K562 (cell line): ENCODE results near the gene RALY. TPM values are rescaled to one million over a fixed set of nuclear protein-coding genes. Genes with fewer than 3 reads are reported as not detected.

Source experiments
- ATAC-seq: fragments of 200-7000 bp; cut with Tn5 transposase; 3 replicates; pipeline ENCODE4 v1.9.1; 2020; ENCODE audit warnings: moderate library complexity
- BruUV-seq: library from RNA; stranded (reverse); fragments of 400-500 nt; replicated peaks from 2 replicates; lab custom pipeline; 2021; lab: Mats Ljungman, UMichigan
- CTCF ChIA-PET: fragments of 300-600 bp; formaldehyde crosslinking; extraction: SDS; loops from one replicate; lab custom pipeline; 2021; ENCODE audit warnings: low intra/inter-chr PET ratio; lab: Yijun Ruan, JAX
- POLR2A ChIA-PET: fragments of 300-600, 350-650 bp; sonication (Branson Sonifier 250); formaldehyde crosslinking; extraction: SDS; loops from one replicate; lab custom pipeline; 2021; ENCODE audit warnings: antibody characterized with exemption, inconsistent platforms; lab: Yijun Ruan, JAX
- DNase-seq, 4 experiments: peaks; one replicate each; pipeline versions ENCODE4 v3.0.0 to v3.0.0-alpha.2; 2011 to 2018; ENCODE audit warnings: low spot score in 3 of 4, mixed read lengths in 3 of 4; ENCODE audit errors: extremely low read depth in 1 of 4
- FAIRE-seq: peaks from 2 replicates; lab custom pipeline; 2011; peaks lifted over from hg19 to GRCh38; lab: Jason Lieb, UNC
- H2AFZ ChIP-seq: 2 replicates; pipeline ENCODE4 v1.6.0; 2011; ENCODE audit warnings: low read depth, low read length, control low read depth, inconsistent platforms
- H3K27ac ChIP-seq: fragments of 200-600 bp; 3 replicates; pipeline ENCODE4 v1.8.0; 2011; ENCODE audit warnings: low read depth, mild to moderate bottlenecking, control low read depth, inconsistent platforms, low read length, moderate library complexity, mixed read lengths; ENCODE audit errors: extremely low read depth
- H3K27me3 ChIP-seq, 2 experiments: fragments of 300-600 bp in 1 of 2; 2 replicates in 1 of 2; 3 replicates in 1 of 2; pipeline versions ENCODE4 v1.6.0 to v1.8.0; 2011; ENCODE audit warnings: inconsistent platforms in 2 of 2, low read length in 2 of 2, mild to moderate bottlenecking in 1 of 2, mixed read lengths in 1 of 2, moderate library complexity in 1 of 2; ENCODE audit not compliant: control insufficient read depth in 2 of 2, insufficient read depth in 2 of 2
- H3K36me3 ChIP-seq: fragments of 300-600 bp; 3 replicates; pipeline ENCODE4 v1.8.0; 2011; ENCODE audit warnings: mild to moderate bottlenecking, low read length, inconsistent platforms; ENCODE audit not compliant: control insufficient read depth, insufficient read depth
- H3K4me1 ChIP-seq, 2 experiments: fragments of 200-600 bp in 1 of 2; replicated peaks in 1 of 2; 2 replicates in 1 of 2; 3 replicates in 1 of 2; pipeline versions ENCODE4 v1.5.1 to v1.8.0; 2011; ENCODE audit warnings: inconsistent platforms in 2 of 2, low read length in 2 of 2, mild to moderate bottlenecking in 1 of 2, mixed read lengths in 1 of 2, moderate library complexity in 1 of 2; ENCODE audit not compliant: control insufficient read depth in 2 of 2, insufficient read depth in 2 of 2
- H3K4me2 ChIP-seq: 2 replicates; pipeline ENCODE4 v1.6.1; 2011; ENCODE audit warnings: low read length, control low read depth, inconsistent platforms, mixed read lengths; ENCODE audit not compliant: insufficient read depth
- H3K4me3 ChIP-seq: fragments of 200-600 bp; sonication (generic), shearing (Covaris generic); 2 replicates; pipeline ENCODE4 v1.5.1; 2016; ENCODE audit warnings: control low read depth, inconsistent platforms
- H3K79me2 ChIP-seq: fragments of 200-600 bp; 3 replicates; pipeline ENCODE4 v1.8.0; 2011; ENCODE audit warnings: low read length, inconsistent platforms; ENCODE audit not compliant: control insufficient read depth, insufficient read depth
- H3K9ac ChIP-seq, 2 experiments: 2 replicates each; pipeline versions ENCODE4 v1.6.0 to v1.6.1; 2011; ENCODE audit warnings: low read depth in 2 of 2, low read length in 2 of 2, control low read depth in 1 of 2, inconsistent platforms in 1 of 2, mild to moderate bottlenecking in 1 of 2, mixed read lengths in 1 of 2; ENCODE audit not compliant: insufficient read depth in 1 of 2
- H3K9me1 ChIP-seq: one replicate; pipeline ENCODE4 v1.6.0; 2011; ENCODE audit warnings: inconsistent platforms, mild to moderate bottlenecking, low read length, moderate library complexity; ENCODE audit not compliant: control insufficient read depth, insufficient read depth
- H3K9me3 ChIP-seq: replicated peaks from 2 replicates; pipeline ENCODE4 v1.5.1; 2011; ENCODE audit warnings: low read depth, low read length, inconsistent platforms; ENCODE audit not compliant: control insufficient read depth, insufficient read depth
- H4K20me1 ChIP-seq: replicated peaks from 2 replicates; pipeline ENCODE4 v1.6.1; 2011; ENCODE audit warnings: low read length, inconsistent platforms, mixed read lengths; ENCODE audit not compliant: control insufficient read depth, insufficient read depth
- HCFC1 ChIP-seq: IDR thresholded peaks from 2 replicates; pipeline ENCODE4 v1.6.1; 2012; ENCODE audit warnings: low read depth, low read length, improper control_type of control experiment
- HNRNPL ChIP-seq: fragments of 200-400 bp; formaldehyde crosslinking; IDR thresholded peaks from 2 replicates; pipeline ENCODE4 v1.6.1; 2017; ENCODE audit warnings: low read depth, mild to moderate bottlenecking, low read length
- MAFK ChIP-seq: IDR thresholded peaks from 2 replicates; pipeline ENCODE4 v1.6.1; 2011; ENCODE audit warnings: low read length, improper control_type of control experiment
- NFRKB ChIP-seq: fragments of 450-650 bp; IDR thresholded peaks from 2 replicates; pipeline ENCODE4 v1.6.1; 2016; ENCODE audit warnings: low read depth
- ZBTB7A ChIP-seq: IDR thresholded peaks from 2 replicates; pipeline ENCODE4 v1.6.1; 2011; ENCODE audit warnings: low read depth, mild to moderate bottlenecking, low read length, moderate library complexity, borderline replicate concordance; ENCODE audit not compliant: control insufficient read depth
- ZFP36 ChIP-seq: fragments of 150-350 bp; IDR thresholded peaks from 2 replicates; pipeline ENCODE4 v1.6.1; 2018; ENCODE audit warnings: low read length, low read depth; ENCODE audit not compliant: partially characterized antibody
- ZNF589 ChIP-seq: fragments of 200-800 bp; sonication (Bioruptor generic); IDR thresholded peaks from 2 replicates; pipeline ENCODE4 v1.6.1; 2016; ENCODE audit warnings: low read depth, missing genetic modification characterization, missing compliant biosample characterization
- ZSCAN29 ChIP-seq: fragments of 450-650 bp; IDR thresholded peaks from 2 replicates; pipeline ENCODE4 v1.6.1; 2017
- WGBS: fragments of 100-300 bp; shearing (Covaris generic); methylation state at CpG from one replicate; pipeline ENCODE4 v1.1.6; 2016; ENCODE audit warnings: low coverage, mixed read lengths; ENCODE audit not compliant: insufficient coverage; ENCODE audit errors: missing lambda C conversion rate; 5-methylcytosine and 5-hydroxymethylcytosine counted together
- in situ Hi-C: fragments of 300-500 bp; cut with MboI; formaldehyde crosslinking; loops from 4 replicates; pipeline ENCODE4 v1.15.0; 2018; ENCODE audit warnings: inconsistent platforms, mixed read lengths
- intact Hi-C: fragments of 100-400 bp; cut with micrococcal nuclease; formaldehyde crosslinking; loops from 2 replicates; pipeline ENCODE4 v1.14.2; 2022
- polyA plus RNA-seq, 8 experiments: library from polyadenylated mRNA; depleted of rRNA in 4 of 8; stranded (reverse) in 5 of 8; unstranded in 3 of 8; fragments of >200 nt; fragmentation: Nextera tagmentation in 2 of 8; fragmentation: Illumina TruSeq in 1 of 8; extraction: Ambion mirVana in 2 of 8; extraction: Trizol in 1 of 8; gene quantifications; 2 replicates each; pipeline versions ENCODE4 v1.2.1 to v1.2.3, GENCODE V29; 2011 to 2014; ENCODE audit warnings: inconsistent platforms in 1 of 8, missing spikeins in 1 of 8
- total RNA-seq, 7 experiments: library from RNA; depleted of rRNA in 6 of 7; stranded (reverse); fragments of >200 nt in 6 of 7; fragmentation: Illumina TruSeq in 2 of 7; extraction: Trizol in 2 of 7; gene quantifications; 2 replicates each; pipeline versions ENCODE4 v1.2.1 to v1.2.3, GENCODE V29; 2011 to 2021; ENCODE audit warnings: low replicate concordance in 1 of 7
- TF ChIP-seq, protein P1 (sequence below), 2 experiments: fragments of 250-450 bp in 1 of 2; fragments of 450-650 bp in 1 of 2; sonication (Bioruptor Pico) in 1 of 2; IDR thresholded peaks; 2 replicates each; pipeline versions ENCODE4 v1.6.1 to v1.8.0; 2016 to 2021; ENCODE audit warnings: mild to moderate bottlenecking in 2 of 2, moderate library complexity in 2 of 2, missing compliant biosample characterization in 1 of 2, missing genetic modification characterization in 1 of 2
- TF ChIP-seq, protein P2 (sequence below): fragments of 450-650 bp; conservative IDR thresholded peaks from 2 replicates; pipeline ENCODE4 v1.6.1; 2016; ENCODE audit warnings: missing genetic modification characterization, low read depth, mild to moderate bottlenecking, control low read depth, missing compliant biosample characterization
- TF ChIP-seq, protein P3 (sequence below): fragments of 250-450 bp; sonication (Bioruptor Pico); IDR thresholded peaks from 2 replicates; pipeline ENCODE4 v1.8.0; 2022; ENCODE audit warnings: moderate library complexity, mild to moderate bottlenecking, inconsistent platforms
- TF ChIP-seq, protein P4 (sequence below): fragments of 250-450 bp; sonication (Bioruptor Pico); IDR thresholded peaks from 2 replicates; pipeline ENCODE4 v1.4.0; 2020; ENCODE audit warnings: mild to moderate bottlenecking, moderate library complexity, borderline replicate concordance
- TF ChIP-seq, protein P5 (sequence below): sonication (generic); formaldehyde crosslinking; IDR thresholded peaks from 2 replicates; pipeline ENCODE4 v1.8.0; 2022; ENCODE audit warnings: mild to moderate bottlenecking, low read depth, missing genetic modification reagents

The RALY gene
- total and polyA plus RNA-seq, 9 of the 15 experiments (the other 6 are each of a cell fraction or from before 2014, with no cell fraction given): 0.80 to 207 (median 128) TPM

DNA sequence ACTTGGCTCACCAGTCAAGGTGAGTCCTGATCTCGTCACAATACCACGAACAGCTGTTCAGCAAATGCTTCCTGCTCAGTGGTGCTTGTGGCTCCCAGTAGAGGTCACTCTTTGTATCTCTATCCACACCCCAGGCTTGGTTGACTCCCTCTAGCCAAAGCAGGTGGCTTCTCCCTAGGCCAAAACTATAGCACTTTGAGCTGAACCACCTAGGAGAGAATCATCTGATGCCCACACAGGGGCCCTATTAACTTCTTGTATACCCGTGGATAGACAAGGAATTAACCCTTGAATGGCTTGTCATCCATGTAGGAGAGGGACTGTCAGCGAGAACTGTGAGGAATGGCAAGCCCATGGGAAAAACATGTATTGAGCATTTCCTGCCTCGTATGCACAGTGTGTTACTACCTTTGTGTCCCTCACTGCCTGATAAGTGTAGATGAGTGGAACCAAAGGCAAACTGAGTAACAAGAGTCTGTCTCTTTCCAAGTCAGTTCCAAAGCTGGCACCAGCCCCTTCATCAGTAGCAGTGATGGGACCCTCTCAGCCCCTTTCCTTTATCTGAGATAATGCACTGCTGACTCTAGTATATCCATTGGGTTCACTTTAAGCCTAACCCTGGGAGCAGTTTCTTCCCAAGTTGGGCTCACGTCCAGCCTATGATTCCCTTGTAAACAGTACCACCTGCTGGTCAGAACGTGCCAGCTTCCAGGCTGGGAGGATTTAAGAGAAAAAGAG lies 75.8 kb downstream of the RALY start (continued):
- no peak for TF ChIP-seq ZFP36
- TF ChIP-seq, protein P1, sequence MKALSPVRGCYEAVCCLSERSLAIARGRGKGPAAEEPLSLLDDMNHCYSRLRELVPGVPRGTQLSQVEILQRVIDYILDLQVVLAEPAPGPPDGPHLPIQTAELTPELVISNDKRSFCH (CRISPR knock-in tag; IDR thresholded peaks at IDR 0.05): no peak
- TF ChIP-seq, protein P1 (tag; IDR thresholded peaks at IDR 0.05): no peak
- TF ChIP-seq, protein P2, sequence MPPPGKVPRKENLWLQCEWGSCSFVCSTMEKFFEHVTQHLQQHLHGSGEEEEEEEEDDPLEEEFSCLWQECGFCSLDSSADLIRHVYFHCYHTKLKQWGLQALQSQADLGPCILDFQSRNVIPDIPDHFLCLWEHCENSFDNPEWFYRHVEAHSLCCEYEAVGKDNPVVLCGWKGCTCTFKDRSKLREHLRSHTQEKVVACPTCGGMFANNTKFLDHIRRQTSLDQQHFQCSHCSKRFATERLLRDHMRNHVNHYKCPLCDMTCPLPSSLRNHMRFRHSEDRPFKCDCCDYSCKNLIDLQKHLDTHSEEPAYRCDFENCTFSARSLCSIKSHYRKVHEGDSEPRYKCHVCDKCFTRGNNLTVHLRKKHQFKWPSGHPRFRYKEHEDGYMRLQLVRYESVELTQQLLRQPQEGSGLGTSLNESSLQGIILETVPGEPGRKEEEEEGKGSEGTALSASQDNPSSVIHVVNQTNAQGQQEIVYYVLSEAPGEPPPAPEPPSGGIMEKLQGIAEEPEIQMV (tag): no peak

DNA sequence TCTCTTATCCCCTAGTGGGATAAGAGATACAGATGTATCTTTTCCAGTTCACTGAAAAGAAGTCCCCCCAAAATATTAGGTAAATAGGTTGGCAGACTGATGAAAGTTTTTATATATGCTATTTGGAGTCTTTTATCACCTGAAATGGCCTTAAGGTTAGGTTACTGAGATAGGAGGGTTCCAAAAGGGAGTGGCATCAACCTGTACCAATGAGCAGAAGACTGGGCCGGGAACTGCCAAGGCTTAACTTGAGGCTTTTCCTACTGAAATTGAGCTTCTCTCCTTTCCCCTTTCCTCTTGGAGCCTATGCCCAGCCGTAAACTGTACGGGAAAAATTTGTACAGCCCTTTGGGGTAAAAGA lies 76.3 kb downstream of the RALY start:
- in situ Hi-C loops (loop anchor here (10.0 kb wide), 1 partner anchor 145 kb away; no protein-coding TSS in a partner anchor), intact Hi-C loops (loop anchor here (5.0 kb wide), 1 partner anchor 208 kb away; no protein-coding TSS in a partner anchor)
- H3K4me2 ChIP-seq: no peak overlapping the region
- H3K9ac ChIP-seq: no peak overlapping the region
- no TSS peak for BruUV-seq
- no peaks in the 10 kb centered on the region for H3K9me3 ChIP-seq
- H3K27me3 ChIP-seq: no peaks in the 10 kb centered on the region
- no peak overlapping the region for H3K27ac ChIP-seq
- H3K4me1 ChIP-seq: peaks cover 0 to 12% of the 10 kb centered on the region in 2 experiments; a peak in 2 of 5 replicates
- ATAC-seq: no peak
- WGBS: 97% methylated on average over 3 of the region's 3 CpGs
- ChIA-PET POLR2A (interaction anchor here (0.8 kb wide), 1 partner anchor 30 kb away, joined by 4 read pairs; no protein-coding TSS in a partner anchor), CTCF (interaction anchor here (0.6 to 3.4 kb wide), 8 partner anchors 60 to 974 kb away, joined by 3 to 19 read pairs (median 8); no protein-coding TSS in a partner anchor)
- peaks cover 24% of the 10 kb centered on the region for H3K79me2 ChIP-seq
- peaks cover 50% of the 10 kb centered on the region for H3K36me3 ChIP-seq
- FAIRE-seq: peak; percentile 35
- peaks cover 18% of the 10 kb centered on the region for H4K20me1 ChIP-seq
- no peak for DNase-seq
- peaks cover 4% of the 10 kb centered on the region for H3K9me1 ChIP-seq
- H3K4me3 ChIP-seq: no peak overlapping the region
- no peak overlapping the region for H2AFZ ChIP-seq
- TF ChIP-seq, protein P3, sequence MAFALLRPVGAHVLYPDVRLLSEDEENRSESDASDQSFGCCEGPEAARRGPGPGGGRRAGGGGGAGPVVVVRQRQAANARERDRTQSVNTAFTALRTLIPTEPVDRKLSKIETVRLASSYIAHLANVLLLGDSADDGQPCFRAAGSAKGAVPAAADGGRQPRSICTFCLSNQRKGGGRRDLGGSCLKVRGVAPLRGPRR (CRISPR knock-in tag): no peak
- TF ChIP-seq ZBTB7A (no peak), ZSCAN29 (no peak), MAFK (no peak), NFRKB (no peak), ZNF589 (CRISPR knock-in tag) (no peak), HNRNPL (no peak), HCFC1 (no peak)
- TF ChIP-seq, protein P4, sequence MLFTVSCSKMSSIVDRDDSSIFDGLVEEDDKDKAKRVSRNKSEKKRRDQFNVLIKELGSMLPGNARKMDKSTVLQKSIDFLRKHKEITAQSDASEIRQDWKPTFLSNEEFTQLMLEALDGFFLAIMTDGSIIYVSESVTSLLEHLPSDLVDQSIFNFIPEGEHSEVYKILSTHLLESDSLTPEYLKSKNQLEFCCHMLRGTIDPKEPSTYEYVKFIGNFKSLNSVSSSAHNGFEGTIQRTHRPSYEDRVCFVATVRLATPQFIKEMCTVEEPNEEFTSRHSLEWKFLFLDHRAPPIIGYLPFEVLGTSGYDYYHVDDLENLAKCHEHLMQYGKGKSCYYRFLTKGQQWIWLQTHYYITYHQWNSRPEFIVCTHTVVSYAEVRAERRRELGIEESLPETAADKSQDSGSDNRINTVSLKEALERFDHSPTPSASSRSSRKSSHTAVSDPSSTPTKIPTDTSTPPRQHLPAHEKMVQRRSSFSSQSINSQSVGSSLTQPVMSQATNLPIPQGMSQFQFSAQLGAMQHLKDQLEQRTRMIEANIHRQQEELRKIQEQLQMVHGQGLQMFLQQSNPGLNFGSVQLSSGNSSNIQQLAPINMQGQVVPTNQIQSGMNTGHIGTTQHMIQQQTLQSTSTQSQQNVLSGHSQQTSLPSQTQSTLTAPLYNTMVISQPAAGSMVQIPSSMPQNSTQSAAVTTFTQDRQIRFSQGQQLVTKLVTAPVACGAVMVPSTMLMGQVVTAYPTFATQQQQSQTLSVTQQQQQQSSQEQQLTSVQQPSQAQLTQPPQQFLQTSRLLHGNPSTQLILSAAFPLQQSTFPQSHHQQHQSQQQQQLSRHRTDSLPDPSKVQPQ (CRISPR knock-in tag): no peak
- TF ChIP-seq, protein P5, sequence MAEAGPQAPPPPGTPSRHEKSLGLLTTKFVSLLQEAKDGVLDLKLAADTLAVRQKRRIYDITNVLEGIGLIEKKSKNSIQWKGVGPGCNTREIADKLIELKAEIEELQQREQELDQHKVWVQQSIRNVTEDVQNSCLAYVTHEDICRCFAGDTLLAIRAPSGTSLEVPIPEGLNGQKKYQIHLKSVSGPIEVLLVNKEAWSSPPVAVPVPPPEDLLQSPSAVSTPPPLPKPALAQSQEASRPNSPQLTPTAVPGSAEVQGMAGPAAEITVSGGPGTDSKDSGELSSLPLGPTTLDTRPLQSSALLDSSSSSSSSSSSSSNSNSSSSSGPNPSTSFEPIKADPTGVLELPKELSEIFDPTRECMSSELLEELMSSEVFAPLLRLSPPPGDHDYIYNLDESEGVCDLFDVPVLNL (CRISPR knock-in tag): no peak
